Measurements from ENCODE around the gene HSPA12B. TPM values are rescaled to one million over a fixed set of nuclear protein-coding genes. Genes with fewer than 3 reads are reported as not detected.

Gene HSPA12B
- total RNA-seq, 1 donor = 0.18 TPM

GRCh38 chr20:3696745-3697587, 35.5 kb upstream of the HSPA12B start:
- no peak for TF ChIP-seq CTCF (IDR thresholded peaks at IDR 0.05; ENCODE audit: insufficient read depth, low read length)
- no peak for DNase-seq (ENCODE audit: low read depth)
- H3K4me3 ChIP-seq (ENCODE audit: low read depth, low read length) = no peak overlapping the region

- H3K4me3 ChIP-seq (ENCODE audit: low read depth, low read length) = no peak overlapping the region
- no peak for TF ChIP-seq CTCF (IDR thresholded peaks at IDR 0.05; ENCODE audit: insufficient read depth, low read length)
- no peak for DNase-seq (ENCODE audit: low read depth)
Measured at GRCh38 chr20:3697588-3698305, 34.7 kb upstream of the HSPA12B start.

GRCh38 chr20:3698591-3699001, 33.9 kb upstream of the HSPA12B start:
- DNase-seq (ENCODE audit: low read depth) = no peak
- TF ChIP-seq CTCF (IDR thresholded peaks at IDR 0.05; ENCODE audit: insufficient read depth, low read length) = no peak
- H3K4me3 ChIP-seq (ENCODE audit: low read depth, low read length) = no peak overlapping the region

GRCh38 chr20:3699037-3699436, 33.4 kb upstream of the HSPA12B start:
- H3K4me3 ChIP-seq (ENCODE audit: low read depth, low read length) = no peak overlapping the region
- DNase-seq (ENCODE audit: low read depth) = no peak
- no peak for TF ChIP-seq CTCF (IDR thresholded peaks at IDR 0.05; ENCODE audit: insufficient read depth, low read length)

DNA sequence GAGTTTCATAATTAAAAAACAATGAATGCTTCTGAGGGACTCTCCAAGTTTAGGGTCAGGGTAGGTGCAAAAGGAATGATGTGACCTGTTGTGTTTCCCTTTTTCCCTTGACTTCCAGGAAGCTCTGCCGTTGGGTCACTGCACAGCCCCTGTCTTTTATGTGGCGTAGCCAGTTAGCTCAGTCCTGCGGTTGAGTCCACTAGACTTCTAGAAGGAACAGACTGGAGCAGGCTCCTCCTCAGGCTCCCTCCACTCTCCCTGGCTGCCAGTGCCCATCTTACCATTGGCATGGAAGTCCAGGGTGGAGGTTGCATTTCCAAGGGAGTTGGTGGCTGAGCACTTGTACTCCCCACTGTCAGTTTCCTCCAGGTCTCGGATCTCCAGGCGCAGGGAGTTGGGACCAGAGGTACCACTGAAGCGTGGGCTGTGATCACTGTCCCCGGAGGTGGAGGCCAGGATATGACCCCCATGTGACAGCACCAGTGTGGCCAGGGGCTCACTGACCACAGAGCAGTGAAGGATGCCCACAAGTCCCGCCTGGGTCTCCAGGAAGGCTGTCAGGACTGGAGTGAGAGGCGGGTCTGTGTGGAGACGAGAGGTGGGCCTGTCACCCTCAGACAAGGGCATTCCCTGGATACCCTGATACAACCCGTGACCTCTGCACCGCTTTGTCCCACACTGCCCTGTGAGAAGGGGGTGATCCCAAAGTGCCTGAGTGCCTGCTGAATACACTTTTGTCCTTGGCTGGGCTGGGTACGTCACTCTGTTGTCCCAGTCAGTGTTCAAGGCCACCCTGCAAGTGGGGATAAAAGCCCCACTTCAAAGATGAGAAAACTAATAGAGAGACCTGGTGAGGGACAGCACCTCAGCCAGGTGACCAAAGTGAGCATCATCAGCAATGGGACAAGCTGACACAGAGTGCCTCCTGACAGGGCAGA, 31.2 kb upstream of the HSPA12B start:
- TF ChIP-seq CTCF (IDR thresholded peaks at IDR 0.05; ENCODE audit: insufficient read depth, low read length) = no peak
- DNase-seq (ENCODE audit: low read depth) = no peak
- no peak overlapping the region for H3K4me3 ChIP-seq (ENCODE audit: low read depth, low read length)

DNA sequence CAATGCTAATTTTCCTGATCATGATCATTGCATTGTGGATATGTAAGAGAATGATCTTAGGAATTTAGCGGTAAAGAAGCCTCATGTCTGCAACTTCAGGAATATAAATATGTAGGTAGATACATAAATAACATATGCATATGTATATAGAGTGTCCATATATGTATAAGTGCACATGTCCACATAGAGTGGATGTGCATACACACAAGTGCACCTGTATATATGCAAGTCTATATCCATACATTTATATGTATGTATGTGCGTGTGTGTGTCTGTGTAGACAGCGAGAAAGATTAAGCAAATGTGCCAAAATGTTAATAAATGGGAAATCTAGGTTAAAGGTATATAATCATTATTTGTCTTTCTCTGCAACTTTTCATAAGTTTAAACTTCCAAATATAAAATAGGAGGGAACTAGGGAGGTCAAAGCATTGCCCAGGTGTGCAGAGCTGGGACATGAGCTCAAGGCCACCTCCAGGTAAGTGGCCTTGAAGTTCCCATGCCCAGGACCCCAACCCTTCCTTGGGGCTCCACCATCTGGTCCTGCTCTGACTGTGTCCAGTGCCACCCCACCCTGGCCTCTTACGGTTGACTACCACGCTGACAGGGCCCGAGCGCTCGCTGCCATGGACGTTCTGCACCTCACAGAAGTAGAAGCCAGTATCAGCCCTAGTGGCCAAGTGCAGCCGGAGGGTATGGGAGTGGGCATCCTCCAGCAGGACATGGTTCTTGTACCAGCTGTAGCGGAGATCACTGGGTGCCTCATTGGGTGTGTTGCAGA, 29.7 kb upstream of the HSPA12B start:
- no peak overlapping the region for H3K4me3 ChIP-seq (ENCODE audit: low read depth, low read length)
- TF ChIP-seq CTCF (IDR thresholded peaks at IDR 0.05; ENCODE audit: insufficient read depth, low read length) = no peak
- DNase-seq (ENCODE audit: low read depth) = no peak

All from fibroblast of the aortic adventitia (primary cell).